Medulla oblongata (tissue), 1 donor: ENCODE measurements around the gene SH3GLB1.
"Not testable (repeated sequence)": the region's sequence is repeated elsewhere in the genome, so short reads cannot be mapped to it uniquely, and the experiment has no call there.

Source experiments
- DNase-seq: peaks from one replicate; pipeline ENCODE4 v3.0.0-alpha.2; 2015; ENCODE audit errors: extremely low spot score

The SH3GLB1 gene

DNA sequence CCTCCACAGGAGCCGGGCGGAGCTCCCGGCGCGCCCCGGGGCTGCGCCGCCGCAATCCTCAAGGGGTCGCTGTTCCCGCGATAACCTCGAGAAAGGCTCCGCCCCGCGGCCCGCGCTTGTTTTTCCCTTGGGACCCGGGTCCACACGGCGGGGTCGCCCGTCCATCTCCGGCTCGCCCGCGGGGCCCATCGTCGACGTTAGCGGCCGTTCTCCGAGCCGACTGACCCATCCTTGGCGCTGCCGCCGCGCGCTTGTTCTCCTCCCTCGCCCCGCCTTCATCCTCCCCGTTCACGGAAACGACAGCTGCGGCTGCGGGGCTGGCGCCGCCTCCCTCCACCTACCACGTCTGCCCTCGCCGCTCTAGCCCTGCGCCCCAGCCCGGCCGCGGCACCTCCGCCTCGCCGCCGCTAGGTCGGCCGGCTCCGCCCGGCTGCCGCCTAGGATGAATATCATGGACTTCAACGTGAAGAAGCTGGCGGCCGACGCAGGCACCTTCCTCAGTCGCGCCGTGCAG, at the start of gene SH3GLB1:
Gene SH3GLB1, plus strand, starts transcription at position 119 of the 514 bp plus-strand sequence. Its CDS starts 324 bp downstream, at position 443.
- DNase-seq = peak; percentile 94

DNA sequence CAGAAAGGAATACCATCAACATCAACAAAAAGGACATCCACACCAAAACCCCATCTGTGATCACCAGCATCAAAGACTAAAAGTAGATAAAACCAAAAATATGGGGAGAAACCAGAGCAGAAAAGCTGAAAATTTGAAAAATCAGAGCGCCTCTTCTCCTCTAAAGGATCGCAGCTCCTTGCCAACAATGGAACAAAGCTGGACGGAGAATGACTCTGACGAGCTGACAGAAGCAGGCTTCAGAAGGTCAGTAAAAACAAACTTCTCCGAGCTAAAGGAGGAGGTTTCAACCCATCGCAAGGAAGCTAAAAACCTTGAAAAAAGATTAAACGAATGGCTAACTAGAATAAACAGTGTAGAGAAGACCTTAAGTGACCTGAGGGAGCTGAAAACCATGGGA, 46.0 kb upstream of the SH3GLB1 start:
- DNase-seq = peak; percentile 45

DNA sequence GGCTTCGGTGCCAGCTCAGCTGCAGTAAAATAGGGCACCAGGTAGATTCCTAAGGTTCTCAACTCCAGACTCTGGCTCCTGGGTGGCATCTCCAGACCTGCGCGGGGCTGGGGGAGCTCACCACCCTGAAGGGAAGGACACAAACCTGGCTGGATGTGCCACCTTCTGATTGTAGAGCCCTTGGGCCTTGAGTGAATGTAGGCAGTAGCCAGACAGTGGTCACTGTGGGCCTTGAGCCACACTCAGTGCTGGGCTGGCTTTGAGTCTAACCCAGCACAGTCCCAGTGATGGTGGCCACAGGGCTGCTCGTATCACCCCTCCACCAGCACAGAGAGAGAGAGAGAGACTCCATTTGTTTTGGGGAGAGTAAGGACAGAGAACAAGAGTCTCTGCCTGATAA, 38.0 kb upstream of the SH3GLB1 start:
- DNase-seq = no peak

DNA sequence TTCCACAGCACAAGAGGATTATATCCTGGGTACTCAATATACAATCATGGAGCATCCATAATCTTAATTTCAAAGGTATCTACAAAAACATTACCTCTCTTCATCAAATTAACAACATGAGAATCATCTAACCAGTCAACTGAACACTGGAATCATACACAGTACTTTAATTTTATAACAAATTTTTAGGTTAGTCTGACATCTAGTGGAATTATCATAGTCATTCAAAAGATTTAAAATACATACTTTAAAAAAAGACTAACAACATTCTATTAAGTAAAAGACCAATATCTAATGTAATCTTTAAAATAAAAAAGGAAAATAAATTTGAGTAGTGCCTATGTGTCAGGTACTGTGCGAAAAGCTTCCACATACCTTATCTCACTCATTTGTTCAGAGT, 16.8 kb upstream of the SH3GLB1 start:
- DNase-seq = peak; percentile 48

DNA sequence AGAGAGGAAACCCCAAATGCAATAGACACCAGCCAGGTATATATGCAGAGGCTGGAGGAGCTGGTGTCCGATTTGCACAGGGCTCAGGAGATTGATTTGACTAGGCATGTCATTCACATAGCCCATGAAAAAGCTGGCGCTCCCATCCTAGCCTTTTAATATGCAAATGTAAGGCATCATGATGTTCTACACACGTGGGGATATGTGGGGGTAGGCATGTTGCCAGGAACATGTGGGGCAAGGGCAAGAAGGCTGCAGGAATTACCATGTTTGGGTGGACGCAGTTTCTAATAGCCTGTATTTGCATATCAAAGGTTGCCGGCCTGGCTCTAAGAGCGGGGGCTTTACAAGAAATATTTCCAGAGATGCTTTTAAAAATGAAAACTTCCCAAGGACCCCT, 11.7 kb upstream of the SH3GLB1 start:
- DNase-seq = no peak

DNA sequence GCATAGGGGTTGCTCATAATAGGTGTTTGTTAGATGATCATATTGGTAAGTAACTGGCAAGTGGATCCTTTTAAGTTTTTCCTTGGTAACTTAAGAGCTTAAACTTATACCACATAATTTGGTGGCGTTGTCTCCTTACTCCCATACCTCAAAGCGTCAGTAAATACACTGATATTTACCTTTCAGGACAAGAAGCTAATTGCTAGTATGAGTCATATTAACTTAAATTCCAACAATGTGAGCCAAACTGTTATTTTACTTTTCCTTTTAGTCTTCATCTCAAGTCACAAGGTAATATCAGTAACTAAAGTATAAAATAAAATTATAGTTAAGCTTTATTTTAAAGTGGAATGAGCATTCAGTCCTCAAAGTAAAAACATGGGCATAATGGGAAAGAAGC, 9.0 kb upstream of the SH3GLB1 start:
- DNase-seq = no peak

DNA sequence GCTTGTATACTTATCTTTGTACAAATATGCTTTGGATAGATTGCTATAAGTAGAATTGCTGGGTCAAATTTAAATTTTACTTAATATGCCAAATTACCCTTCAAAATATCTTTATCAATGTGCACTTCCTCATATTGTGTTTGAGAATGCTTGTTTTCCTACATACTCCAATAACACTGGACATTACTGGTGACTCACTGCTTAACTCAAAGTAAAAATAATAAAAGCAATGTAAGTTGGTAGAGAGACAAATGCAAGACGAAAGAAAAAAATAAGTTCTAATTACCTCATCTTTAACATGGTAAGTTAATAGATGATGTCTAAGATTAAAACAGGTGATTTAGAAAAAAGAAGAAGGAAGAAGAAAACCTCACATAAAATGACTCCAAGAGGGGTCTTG, 7.9 kb upstream of the SH3GLB1 start:
- no peak for DNase-seq

DNA sequence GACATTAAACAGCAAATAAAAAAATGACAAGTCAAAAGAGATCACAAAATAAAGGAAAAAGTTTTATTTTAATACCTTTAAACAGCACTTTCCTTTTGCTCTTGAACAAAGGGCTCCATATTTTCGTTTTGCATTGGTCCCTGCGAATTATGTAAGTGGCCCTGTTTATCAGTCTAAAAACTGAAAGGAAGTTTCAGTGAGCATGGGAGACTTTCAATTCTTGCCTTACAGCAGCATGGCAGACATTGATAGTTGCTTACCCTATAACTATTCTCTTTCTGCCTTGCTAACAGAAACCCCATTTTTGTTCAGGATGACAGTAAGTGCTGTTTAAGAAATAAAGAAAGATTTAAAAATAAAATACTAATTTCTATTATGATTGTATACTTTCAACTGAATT, 5.2 kb upstream of the SH3GLB1 start:
- DNase-seq = no peak

DNA sequence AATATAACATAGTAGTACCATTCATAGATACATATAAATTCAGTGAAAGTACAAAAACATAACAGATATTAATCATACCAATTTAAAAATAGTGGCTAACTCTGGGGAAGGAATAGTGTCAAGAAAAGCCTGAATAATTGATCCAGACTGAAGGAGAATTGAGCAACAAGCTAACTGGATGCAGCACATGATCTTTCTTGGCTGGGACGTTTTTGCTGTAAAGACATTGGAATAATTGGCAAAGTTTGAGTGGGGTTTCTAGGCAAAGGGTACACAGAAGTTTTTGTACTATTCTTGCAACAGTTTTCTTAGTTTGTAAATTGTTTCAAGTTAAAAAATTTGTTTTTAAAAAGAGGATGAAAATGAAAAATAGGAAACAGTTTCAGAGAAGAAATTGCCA, 2.6 kb upstream of the SH3GLB1 start:
- peak; percentile 38 for DNase-seq

DNA sequence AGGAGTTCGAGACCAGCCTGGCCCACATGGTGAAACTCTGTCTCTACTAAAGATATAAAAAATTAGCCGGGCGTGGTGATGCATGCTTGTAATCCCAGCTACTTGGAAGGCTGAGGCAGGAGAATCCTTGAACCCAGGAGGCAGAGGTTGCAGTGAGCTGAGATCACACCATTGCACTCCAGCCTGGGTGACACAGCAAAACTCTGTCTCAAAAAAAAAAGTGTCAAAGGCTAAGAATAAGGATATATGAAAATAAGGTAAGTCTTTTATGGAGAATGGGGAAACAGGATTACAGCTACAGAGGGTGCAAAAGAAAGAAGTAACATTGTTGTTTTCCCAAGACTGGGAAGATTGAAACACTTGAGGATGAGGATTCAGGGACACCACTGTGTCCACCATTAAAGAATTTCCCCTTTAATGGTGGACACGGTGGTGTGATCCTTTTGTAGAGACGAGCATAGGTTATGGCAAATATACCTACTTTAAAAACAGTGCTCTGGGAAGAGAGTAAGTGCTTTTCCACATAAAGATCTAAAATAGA, 1.4 kb upstream of the SH3GLB1 start:
- not testable (repeated sequence) for DNase-seq

DNA sequence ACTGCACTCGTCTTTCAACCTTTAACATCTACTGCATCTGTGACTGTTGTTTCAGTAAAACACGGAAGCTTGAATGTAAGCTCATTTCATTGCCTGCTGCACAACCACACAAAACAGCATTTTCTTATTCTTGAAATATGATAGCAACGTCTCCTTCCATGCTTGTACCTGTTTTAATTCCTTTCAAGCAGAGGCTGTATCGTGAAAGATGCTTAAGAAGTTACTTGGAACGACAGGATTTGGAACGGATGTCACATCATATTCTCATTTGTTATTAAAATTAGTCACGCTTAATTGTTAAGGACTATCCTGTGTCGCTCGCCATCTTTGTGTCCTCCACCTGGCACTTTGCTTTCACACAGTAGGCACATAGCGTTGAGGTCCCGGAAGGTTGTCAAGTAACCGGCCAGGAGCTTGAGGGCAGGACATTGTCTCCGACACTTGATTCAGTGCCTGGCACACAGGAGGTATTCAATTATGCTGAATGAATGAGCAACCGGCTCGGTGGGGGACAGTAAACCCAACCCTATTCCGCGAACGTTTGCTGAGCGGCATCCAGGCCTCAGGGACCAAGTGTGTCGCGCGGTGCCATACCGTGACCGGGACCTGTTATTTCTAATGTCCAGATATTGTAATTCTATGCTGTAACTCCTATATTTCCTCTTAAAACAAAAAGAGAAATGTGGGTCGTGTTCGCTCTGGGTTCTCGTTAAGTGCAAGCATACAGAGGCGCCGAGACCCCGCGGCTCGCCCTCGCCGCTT, 499 bp upstream of the SH3GLB1 start:
- peak; percentile 72 for DNase-seq

DNA sequence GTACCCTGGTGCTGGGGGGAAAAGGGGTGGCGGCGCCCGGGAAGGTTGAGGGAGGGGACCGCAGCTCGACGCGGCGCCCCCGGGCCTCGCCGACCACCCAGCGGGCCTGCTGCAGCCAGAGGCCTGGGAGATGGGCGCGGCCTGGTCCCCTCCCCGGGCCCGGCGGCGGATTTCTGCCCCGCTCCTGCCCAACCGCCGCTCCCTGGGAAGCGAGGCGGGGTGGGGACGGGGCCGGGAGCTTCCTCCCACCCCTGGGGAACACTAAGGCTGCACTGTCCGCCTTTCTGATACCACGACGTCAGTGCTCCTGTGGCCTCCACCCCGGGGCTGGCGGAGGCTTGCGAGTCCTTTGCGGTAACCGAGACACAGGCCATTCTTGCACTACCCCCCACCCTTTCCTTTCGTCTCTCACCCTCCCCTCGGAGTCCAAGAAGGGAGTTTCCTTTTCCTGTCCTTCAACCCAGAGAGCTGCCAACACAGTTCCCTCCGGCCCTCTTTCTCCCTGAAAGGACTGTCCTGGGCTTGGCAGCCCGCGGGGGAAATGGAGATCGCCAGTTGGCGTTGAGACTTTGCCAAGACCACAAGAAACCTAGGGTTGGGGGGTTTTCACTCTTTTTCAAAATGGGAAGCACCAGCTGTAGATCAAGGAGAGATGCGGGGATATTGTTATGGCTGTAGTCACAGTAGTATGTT, 742 bp downstream of the SH3GLB1 start:
- DNase-seq = peak; percentile 79

DNA sequence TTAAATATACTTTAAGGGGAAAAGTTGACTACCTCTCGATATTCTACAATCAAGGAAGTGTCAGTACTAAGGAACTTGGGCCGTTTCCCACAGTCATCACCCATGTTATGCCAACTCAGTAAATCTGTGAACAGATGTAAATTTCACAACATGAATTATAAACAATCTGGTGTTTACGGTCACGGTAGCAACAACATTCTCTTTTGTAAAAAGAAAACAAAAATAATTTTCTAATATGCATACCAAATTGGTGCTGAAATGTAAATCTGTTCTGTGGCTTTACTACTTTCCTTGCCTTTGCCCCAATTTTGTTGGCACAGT, 1.2 kb downstream of the SH3GLB1 start:
- no peak for DNase-seq

DNA sequence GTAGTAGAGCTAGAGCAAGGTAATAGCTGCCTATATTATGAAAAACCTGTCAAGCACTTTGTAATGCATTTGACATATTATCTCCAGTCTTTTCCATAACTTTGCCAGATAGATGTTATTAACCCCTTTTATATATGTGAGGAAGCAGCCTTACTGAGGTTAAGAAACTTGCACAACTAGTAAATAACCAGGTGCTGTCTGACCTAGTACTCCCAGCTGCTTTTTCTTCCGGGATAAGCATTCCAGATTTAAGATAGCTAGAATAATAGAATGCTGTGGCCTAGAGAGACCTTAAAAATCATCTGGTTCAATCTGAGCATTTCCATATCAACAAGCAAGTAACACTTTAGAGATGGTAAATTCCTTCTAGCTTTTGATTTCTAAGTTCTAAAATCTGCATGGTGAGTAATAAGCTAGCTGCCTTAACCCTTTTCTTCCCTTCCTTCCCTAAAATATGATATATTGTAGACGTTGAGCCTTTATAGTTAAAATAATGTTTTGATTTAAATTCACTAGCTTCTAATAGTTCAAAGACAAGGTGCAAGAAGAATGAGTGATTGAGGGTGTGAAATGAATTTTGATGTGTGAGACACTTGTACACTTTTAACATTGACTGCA, 1.8 kb downstream of the SH3GLB1 start:
- DNase-seq = peak; percentile 20

DNA sequence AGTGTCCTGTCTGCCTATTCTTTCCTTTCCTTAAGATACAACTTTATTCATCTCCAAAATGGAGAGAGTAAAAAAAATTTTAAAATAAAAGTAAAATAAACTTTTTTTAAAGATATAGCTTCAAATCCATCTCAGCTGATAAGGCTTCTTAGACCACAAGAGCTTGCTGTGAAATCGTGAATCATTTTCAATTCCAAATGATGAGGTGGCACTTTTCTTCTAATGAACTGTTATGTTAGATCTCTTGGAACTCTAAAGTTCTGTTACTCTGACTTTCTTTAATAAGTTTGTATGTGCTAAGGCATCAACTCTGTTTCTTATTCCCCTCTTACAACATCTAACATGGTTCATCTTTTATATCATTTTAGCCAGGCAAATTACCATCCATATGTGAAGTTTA, 4.5 kb downstream of the SH3GLB1 start:
- DNase-seq = no peak

DNA sequence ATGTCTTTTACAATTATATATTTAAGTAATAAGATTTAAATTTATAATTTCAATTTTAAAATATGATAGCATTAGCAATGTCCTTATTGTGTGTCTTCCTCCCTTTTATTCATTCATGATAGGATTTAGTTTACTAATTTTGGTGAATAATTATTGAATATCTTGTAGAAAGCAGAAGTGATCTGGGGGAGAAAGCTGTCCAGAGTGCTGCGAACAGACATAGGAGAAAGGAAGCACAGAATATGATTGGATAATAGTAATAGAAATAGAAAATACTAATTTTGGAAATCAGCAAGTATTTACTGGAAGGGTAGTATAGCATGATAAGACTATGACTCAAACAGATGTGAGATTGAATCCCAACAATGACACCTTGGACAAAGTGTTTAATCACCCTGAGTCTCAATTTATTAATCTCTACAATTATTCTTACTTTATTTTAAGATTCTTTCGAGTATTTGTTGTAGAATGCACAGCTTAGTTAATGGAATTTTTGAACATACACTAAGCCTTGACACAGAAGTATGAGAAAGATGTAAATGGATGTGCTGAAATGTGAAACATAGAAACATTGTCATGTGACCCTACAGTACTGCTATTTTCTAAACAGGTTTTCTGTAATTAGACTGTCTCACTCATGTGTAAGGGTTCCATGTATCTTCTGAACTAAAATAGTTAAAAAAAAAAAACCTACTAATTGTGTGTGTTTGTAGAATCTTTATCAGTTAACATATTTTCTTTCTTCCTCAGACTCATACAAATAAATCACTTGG, 7.9 kb downstream of the SH3GLB1 start:
- no peak for DNase-seq

DNA sequence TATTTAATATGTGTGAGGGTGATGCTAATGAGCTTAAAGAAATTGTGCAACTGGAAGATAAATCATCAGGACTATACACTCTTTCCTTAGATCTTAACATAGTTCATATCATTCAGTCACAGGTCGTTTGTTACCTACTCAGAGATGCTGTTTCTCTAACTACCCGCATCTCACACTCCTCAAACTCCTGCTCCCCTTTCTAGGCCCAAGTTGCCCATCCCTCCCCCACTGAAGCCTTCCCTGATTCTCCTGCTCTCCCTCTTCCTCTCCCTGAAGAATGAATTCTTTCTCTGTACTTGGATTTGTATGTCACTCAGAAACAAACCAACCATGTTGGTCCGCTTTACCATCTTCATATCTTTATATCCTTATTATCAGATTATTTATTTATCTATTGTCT, 9.1 kb downstream of the SH3GLB1 start:
- DNase-seq = no peak

DNA sequence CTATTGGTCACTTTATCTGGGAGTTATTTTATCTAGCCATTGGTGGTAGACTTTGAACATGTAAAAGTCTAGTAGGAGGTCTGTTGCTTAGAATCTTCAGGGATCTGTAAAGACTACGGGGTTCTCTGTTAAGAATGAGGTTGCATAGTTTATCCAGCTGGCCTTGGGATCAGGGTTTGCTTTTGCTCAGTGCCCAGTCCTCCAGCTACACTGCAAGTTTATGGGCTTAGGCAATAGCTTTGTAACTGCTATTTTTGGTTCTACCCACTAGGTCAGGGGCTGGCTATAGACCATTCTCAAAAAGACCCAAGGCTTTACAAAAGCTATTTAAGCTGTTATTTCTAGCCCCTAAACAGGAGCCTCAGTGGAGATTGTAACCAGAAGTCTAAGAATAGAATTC, 9.8 kb downstream of the SH3GLB1 start:
- no peak for DNase-seq

DNA sequence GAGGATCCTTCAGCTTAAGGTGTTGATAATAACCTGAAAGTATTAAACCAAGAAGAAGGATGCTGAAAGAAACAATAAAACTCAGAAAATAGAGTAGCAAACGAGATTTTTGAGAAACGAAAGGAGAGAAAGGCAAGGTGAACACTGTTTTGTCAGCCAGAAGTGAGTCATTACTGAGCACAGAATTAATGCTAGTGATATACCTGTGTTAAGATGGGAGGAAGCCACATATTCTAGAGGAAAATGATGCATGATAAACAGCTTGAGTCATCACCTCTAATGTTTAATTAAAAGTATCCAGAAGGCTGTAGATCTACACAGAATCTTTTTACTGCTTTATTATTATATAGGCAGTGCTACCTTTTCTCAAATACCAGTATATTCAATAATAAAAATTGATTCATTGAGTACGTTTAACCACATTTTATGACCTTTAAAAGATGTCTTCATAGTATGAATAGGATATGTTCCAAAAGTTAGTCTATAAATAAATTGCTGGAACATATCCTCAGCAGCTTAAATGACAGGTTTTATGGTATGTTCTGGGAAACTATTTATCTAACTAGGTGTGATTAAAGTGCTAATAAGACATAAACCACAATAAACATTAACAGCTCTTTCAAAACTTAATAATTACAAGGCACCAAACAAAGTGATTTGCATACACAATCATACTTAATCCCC, 10.3 kb downstream of the SH3GLB1 start:
- DNase-seq = no peak

DNA sequence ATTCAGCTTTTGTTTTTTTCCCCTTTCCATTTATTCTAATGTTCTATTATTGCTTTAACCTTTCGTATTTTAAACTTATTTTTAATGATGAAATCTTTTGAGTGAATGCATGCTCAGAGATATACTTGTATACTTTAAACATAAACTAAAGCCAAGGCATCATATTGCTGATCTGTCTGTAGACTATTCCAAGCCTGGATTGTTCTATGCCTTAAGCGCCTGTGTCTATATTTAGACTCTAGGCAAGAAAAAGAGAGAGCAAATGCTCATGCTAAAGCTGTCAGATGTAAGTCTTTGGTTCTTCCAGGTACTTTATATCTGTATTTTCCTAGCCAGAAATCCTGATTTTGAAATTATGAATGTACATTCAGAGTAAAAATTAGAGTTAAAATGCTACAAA, 14.4 kb downstream of the SH3GLB1 start:
- no peak for DNase-seq

DNA sequence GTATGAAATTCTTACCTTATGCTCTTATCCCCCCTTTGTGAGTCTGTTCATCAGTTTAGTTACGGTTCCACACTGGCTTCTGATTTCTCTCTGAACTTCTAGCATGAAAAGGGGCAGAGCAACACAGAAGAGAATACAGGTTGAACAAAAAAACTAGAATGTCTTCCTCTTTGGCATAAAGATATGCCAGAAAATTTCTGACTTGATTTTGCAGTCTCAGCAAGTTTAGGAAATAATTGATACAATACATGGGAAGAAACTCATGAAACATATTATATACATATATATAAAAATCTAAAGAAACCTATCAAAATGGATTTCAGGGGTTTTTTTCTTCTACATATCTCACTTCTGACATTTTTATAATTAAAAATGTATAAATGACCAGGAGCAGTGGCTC, 27.0 kb downstream of the SH3GLB1 start:
- DNase-seq = no peak
